Left hindlimb (tissue), 1 donor: Measurements from ENCODE around the gene PEMT.
A peak's percentile ranks its signal among the peaks of the same experiment; 100 is the strongest.
"Not testable (repeated sequence)": the region's sequence is repeated elsewhere in the genome, so short reads cannot be mapped to it uniquely, and the experiment has no call there.

Experiments used
- DNase-seq: peaks from one replicate; pipeline ENCODE4 v3.0.0-alpha.2; 2018

Gene PEMT, protein sequence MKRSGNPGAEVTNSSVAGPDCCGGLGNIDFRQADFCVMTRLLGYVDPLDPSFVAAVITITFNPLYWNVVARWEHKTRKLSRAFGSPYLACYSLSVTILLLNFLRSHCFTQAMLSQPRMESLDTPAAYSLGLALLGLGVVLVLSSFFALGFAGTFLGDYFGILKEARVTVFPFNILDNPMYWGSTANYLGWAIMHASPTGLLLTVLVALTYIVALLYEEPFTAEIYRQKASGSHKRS

DNA sequence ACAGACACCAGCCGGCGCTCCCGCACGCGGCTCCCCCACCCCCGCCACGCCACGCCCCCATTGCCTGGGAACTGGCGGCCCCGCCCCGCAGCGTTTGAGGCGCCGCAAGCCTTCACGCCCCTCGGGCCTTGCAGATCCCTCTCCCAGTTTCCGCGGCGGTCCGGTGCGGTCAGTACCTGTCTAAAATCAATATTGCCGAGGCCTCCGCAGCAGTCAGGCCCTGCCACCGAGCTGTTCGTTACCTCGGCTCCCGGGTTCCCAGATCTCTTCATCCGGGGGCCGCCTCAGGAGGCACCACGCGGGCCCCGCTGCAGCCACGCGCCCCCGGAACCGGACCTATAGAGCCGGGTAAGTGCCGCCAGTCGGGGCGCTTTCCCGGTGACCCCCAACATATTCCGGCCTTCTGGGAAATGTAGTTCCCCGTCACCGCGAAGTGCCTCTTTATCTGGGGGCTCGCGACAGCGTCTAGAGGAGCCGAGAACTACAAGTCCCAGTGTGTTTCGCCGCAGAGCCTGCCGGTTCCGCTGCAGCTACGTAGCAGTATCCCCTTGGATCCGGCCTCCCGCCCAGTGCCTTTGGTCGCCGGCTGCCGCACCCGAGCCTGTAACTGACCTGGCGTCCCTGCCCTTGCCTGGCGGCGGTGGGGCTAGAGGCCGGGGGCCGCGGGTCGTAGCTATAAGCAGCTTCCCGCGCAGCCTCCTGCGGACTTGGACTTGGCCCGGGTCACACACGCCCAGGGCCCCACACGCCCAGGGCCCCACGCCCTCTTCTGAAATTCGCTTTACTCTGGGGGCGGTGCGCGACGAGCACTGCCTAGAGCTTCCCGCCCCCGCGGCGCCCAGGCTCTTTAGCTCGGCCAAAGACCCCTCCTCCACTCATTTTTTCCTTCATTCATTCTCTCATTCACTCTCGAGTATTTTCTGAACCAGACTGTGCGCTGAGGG is at the start of gene PEMT:
PEMT (minus strand) TSS at position 354 of the 944 bp plus-strand sequence; CDS start at position 272, 82 bp downstream.
- peak; percentile 97 for DNase-seq

- DNase-seq: not testable (repeated sequence)
These were observed 48.3 kb upstream of the PEMT start for GRCh38 chr17:17639661-17640270.

GRCh38 chr17:17638467-17638866 is 47.0 kb upstream of the PEMT start:
- DNase-seq: no peak

DNA sequence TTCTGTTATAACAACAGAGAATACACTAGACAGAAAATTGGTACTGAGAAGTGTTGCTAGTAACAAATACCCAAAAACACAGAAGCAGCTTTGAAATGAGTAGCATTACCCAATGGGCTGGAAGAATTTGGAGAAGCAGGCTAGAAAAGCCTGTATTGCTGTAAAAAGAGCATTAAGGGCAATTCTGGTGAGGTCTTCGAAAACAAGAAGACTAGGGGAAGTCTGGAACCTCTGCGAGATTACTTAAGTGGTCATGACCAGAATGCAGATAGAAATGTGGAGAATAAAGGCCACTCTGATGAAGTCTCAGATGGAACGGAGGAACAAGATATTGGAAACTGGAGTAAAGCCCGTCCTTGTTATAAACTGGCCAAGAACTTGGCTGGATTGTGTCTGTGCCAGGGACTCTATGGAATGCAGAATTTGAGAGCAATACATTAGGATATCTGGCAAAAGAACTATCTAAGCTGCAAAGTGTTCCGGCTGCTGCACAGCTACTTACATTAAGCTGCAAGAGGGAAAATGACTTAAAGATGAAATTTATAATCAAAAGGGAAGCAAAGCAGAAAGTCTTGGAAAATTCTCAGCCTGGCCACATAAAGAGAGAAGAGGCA is 44.9 kb upstream of the PEMT start:
- DNase-seq: peak; percentile 67

GRCh38 chr17:17635537-17636271 is 44.2 kb upstream of the PEMT start:
- not testable (repeated sequence) for DNase-seq

- DNase-seq: no peak
These were observed 43.6 kb upstream of the PEMT start for GRCh38 chr17:17635126-17635525.

GRCh38 chr17:17633310-17633709 is 41.8 kb upstream of the PEMT start:
- no peak for DNase-seq

GRCh38 chr17:17632690-17633089 is 41.2 kb upstream of the PEMT start:
- not testable (repeated sequence) for DNase-seq

GRCh38 chr17:17628388-17629008 is 37.0 kb upstream of the PEMT start:
- no peak for DNase-seq

DNA sequence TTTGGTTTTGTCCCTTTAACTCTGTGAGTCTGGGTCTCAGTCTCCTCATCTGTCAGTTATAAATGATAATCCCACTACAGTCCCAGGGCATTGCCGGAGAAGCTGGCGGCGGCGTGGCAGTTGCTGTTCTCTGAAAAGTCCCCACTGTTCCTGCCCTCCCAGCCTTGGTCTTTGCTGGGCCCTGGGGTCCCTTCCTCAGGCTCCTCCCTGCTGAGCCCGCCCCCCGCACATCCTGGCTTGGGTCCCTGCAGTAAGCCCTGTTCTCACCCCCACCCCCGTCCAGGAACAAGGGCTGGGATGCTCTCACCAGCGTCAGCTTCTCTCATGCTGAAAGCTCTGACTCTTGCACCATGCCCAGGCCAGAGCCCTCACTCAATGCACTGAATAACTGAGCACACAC is 35.3 kb upstream of the PEMT start:
- DNase-seq: no peak

GRCh38 chr17:17626151-17626805 is 34.8 kb upstream of the PEMT start:
- DNase-seq: no peak

DNA sequence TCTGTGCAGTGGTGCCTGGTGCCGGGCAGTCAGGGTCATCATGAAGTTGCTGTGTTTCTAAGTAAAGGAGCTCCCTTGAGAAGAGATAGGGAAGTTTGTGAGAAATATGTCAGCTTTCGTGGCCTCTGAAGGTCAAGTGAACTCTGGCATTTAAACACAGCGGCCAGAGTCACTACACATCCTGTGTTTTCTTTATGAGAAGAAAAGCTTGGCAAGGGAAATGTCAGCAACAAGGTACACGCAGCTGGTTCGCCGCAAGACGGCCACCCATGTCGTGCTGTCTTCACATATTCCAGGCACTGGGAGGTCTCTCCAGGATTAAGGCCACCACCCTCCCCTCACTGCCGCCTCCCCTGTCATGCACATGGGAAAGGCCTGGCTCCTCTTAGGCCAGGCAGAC is 33.2 kb upstream of the PEMT start:
- DNase-seq: no peak

- no peak for DNase-seq
These were observed 32.4 kb upstream of the PEMT start for GRCh38 chr17:17623904-17624303.

DNA sequence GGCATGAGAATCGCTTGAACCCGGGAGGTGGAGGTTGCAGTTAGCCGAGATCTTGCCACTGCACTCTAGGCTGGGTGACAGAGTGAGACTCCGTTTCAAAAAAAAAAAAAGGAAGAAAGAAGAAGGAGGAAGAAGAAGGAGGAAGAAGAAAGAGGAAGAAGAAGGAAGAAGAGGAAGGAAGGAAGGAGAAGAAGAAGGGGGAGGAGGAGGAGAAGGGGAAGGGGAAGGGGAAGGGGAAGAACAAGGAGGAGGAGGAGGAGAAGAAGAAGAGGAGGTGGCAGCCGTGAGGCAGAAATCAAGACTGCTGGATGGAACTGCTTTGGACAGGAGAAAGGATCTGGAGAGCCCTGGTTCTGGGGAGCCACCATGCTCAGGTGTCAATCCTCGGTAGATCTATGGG is 29.7 kb upstream of the PEMT start:
- DNase-seq: no peak

- peak; percentile 55 for DNase-seq
These were observed 22.2 kb upstream of the PEMT start for GRCh38 chr17:17613708-17614114.

- DNase-seq: no peak
These were observed 20.8 kb upstream of the PEMT start for GRCh38 chr17:17612085-17613022.

DNA sequence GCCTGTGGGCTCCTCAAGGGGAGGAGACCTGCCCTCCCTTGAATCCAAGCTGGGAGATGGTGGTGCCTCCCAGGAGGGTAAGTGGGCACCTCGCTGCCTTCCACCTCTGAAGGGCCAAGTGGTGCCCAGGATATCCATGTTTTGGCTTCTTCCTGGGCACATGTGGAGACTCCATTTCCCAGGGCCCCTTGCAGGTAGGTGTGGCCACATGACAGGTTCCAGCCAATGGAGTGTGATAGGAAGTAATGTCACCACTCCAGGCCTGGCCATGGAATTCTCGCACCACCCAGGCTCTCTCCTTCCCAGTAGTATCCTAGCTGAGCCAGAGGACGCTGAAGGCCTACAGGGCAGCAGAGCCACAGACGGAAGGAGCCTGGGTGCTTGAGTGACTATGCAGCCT is 17.6 kb upstream of the PEMT start:
- no peak for DNase-seq

- DNase-seq: no peak
These were observed 15.0 kb upstream of the PEMT start for GRCh38 chr17:17606416-17607000.

- no peak for DNase-seq
These were observed 14.2 kb upstream of the PEMT start for GRCh38 chr17:17605729-17606088.
